Stimulated activated CD4-positive, alpha-beta T cell treated with anti-CD3 and anti-CD28 coated beads, Interleukin-15, amount 100 ng/mL, for 48 hours (primary cell): ENCODE measurements around the gene ST8SIA2.

Experiments used
- DNase-seq, 2 donors: peaks; one replicate each; pipeline ENCODE4 v3.0.0-alpha.2; 2020; ENCODE audit warnings: low read depth in 2 of 2

Gene ST8SIA2

GRCh38 chr15:92485441-92485840 lies 91.8 kb downstream of the ST8SIA2 start:
- no peak for DNase-seq

- DNase-seq: no peak
Measured at GRCh38 chr15:92492551-92493115, 99.0 kb downstream of the ST8SIA2 start.

- no peak for DNase-seq
Measured at GRCh38 chr15:92494806-92495336, 101.2 kb downstream of the ST8SIA2 start.

GRCh38 chr15:92495446-92495845 lies 101.8 kb downstream of the ST8SIA2 start:
- DNase-seq: no peak

- no peak for DNase-seq
Measured at GRCh38 chr15:92499731-92500530, 106.2 kb downstream of the ST8SIA2 start.

- DNase-seq: no peak
Measured at GRCh38 chr15:92502336-92502735, 108.7 kb downstream of the ST8SIA2 start.

- DNase-seq: no peak
Measured at GRCh38 chr15:92502930-92503857, 109.5 kb downstream of the ST8SIA2 start.

- DNase-seq: no peak
Measured at GRCh38 chr15:92503889-92504288, 110.2 kb downstream of the ST8SIA2 start.

GRCh38 chr15:92505611-92506010 lies 111.9 kb downstream of the ST8SIA2 start:
- no peak for DNase-seq

GRCh38 chr15:92506506-92506905 lies 112.8 kb downstream of the ST8SIA2 start:
- no peak for DNase-seq

- DNase-seq: no peak
Measured at GRCh38 chr15:92510163-92510882, 116.6 kb downstream of the ST8SIA2 start.
